Erythroblast (primary cell): Measurements from ENCODE around the gene OR10A5.

Experiments used
- GATA1 ChIP-seq: IDR thresholded peaks from 2 replicates; pipeline ENCODE4 v1.6.1; 2011; ENCODE audit warnings: low read depth, mild to moderate bottlenecking, control low read depth, low read length, moderate library complexity
- POLR2A ChIP-seq: IDR thresholded peaks from 2 replicates; pipeline ENCODE4 v1.6.1; 2011; ENCODE audit warnings: mild to moderate bottlenecking, low read length

DNA sequence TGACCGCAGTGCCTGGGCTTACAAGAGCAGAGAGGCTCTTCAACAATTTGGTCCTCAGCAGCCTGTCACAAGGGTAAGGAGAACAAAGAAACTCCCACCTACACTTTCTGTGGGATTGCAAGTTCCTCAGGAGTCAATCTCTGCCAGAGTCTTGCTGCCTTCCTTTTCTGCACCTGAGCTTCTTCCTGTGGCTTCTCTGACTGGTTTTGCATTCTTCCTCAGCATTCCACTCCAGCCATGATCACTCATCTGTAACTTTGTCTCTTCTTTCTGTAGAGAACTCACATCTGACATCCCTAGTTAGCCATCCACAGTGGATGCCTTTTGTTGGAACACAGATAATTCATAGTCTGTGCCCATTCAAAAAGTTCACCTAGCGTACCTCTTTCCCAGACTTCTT, 31.8 kb upstream of the OR10A5 start:
- no peak for TF ChIP-seq POLR2A
- no peak for TF ChIP-seq GATA1
